A549 (cell line): ENCODE measurements around the gene FLII. TPM values are rescaled to one million over a fixed set of nuclear protein-coding genes. Genes with fewer than 3 reads are reported as not detected.

ENCODE experiments used
- ATAC-seq, 2 experiments: fragments of 200-7000 bp in 1 of 2; fragments of >200 bp in 1 of 2; cut with Nextera tagmentation in 1 of 2; cut with Tn5 transposase in 1 of 2; 3 replicates each; pipeline versions ENCODE4 v1.8.0 to v1.9.1; 2018 to 2020; ENCODE audit warnings: mild to moderate bottlenecking in 1 of 2, moderate library complexity in 1 of 2
- CTCF ChIA-PET: fragments of 300-600 bp; sonication (Branson Sonifier 250); formaldehyde crosslinking; extraction: SDS; loops from one replicate; lab custom pipeline; 2021; ENCODE audit warnings: antibody characterized with exemption, inconsistent platforms; lab: Yijun Ruan, JAX
- POLR2A ChIA-PET: fragments of 350-600 bp; formaldehyde crosslinking; extraction: SDS; loops from one replicate; lab custom pipeline; 2021; ENCODE audit warnings: antibody characterized with exemption, inconsistent platforms; lab: Yijun Ruan, JAX
- DNase-seq, 2 experiments: peaks; one replicate each; pipeline versions ENCODE4 v3.0.0 to v3.0.0-alpha.2; 2011 to 2016; ENCODE audit warnings: low read depth in 1 of 2, low spot score in 1 of 2
- FAIRE-seq: peaks from 2 replicates; lab custom pipeline; 2011; peaks lifted over from hg19 to GRCh38; lab: Jason Lieb, UNC
- H3K27ac ChIP-seq, 2 experiments: fragments of >200 bp; sonication (Bioruptor Twin); formaldehyde crosslinking; 3 replicates each; pipeline ENCODE4 v1.5.1; 2016 to 2017
- H3K4me1 ChIP-seq: fragments of >200 bp; sonication (Bioruptor Twin); formaldehyde crosslinking; 3 replicates; pipeline ENCODE4 v1.6.1; 2016
- H3K4me2 ChIP-seq: fragments of >200 bp; sonication (Bioruptor Twin); formaldehyde crosslinking; 3 replicates; pipeline ENCODE4 v1.6.1; 2016
- H3K4me3 ChIP-seq: fragments of >200 bp; sonication (Bioruptor Twin); formaldehyde crosslinking; 3 replicates; pipeline ENCODE4 v1.5.1; 2016
- H3K9me3 ChIP-seq: fragments of >200 bp; sonication (Bioruptor Twin); formaldehyde crosslinking; 3 replicates; pipeline ENCODE4 v1.6.1; 2016
- ATOH8 ChIP-seq: fragments of 250-450 bp; sonication (Bioruptor Pico); IDR thresholded peaks from 2 replicates; pipeline ENCODE4 v1.5.0; 2020; ENCODE audit warnings: low read depth, mild to moderate bottlenecking, moderate library complexity
- CBX8 ChIP-seq: fragments of 200-600 bp; sonication (generic); IDR thresholded peaks from 2 replicates; pipeline ENCODE4 v1.6.1; 2016
- CHD2 ChIP-seq: fragments of 150-350 bp; IDR thresholded peaks from 2 replicates; pipeline ENCODE4 v1.6.1; 2014; ENCODE audit warnings: low read length; ENCODE audit not compliant: partially characterized antibody
- CHD4 ChIP-seq: fragments of 200-600 bp; sonication (generic); IDR thresholded peaks from 2 replicates; pipeline ENCODE4 v1.6.1; 2016; ENCODE audit warnings: antibody characterized with exemption, mild to moderate bottlenecking, borderline replicate concordance
- EHF ChIP-seq: fragments of 250-450 bp; sonication (Bioruptor Pico); IDR thresholded peaks from 2 replicates; pipeline ENCODE4 v1.5.0; 2020; ENCODE audit warnings: mild to moderate bottlenecking
- EP300 ChIP-seq, 2 experiments: fragments of >200 bp; sonication (Bioruptor Twin); formaldehyde crosslinking; IDR thresholded peaks; 2 replicates in 1 of 2; 3 replicates in 1 of 2; pipeline ENCODE4 v1.6.1; 2016 to 2017
- FOSB ChIP-seq: fragments of 250-450 bp; sonication (Bioruptor Pico); IDR thresholded peaks from 2 replicates; pipeline ENCODE4 v1.5.0; 2020; ENCODE audit warnings: mild to moderate bottlenecking, moderate library complexity
- FOXS1 ChIP-seq: fragments of 250-450 bp; sonication (Bioruptor Pico); IDR thresholded peaks from 2 replicates; pipeline ENCODE4 v1.5.0; 2020; ENCODE audit warnings: mild to moderate bottlenecking, moderate library complexity
- HDAC2 ChIP-seq: fragments of 200-600 bp; sonication (generic); IDR thresholded peaks from 2 replicates; pipeline ENCODE4 v1.6.1; 2016
- HES2 ChIP-seq: fragments of >200 bp; sonication (Bioruptor Twin); formaldehyde crosslinking; IDR thresholded peaks from 2 replicates; pipeline ENCODE4 v1.6.1; 2016
- HOXA7 ChIP-seq: fragments of 250-450 bp; sonication (Bioruptor Pico); IDR thresholded peaks from 2 replicates; pipeline ENCODE4 v1.5.0; 2020; ENCODE audit warnings: mild to moderate bottlenecking, moderate library complexity
- HOXB5 ChIP-seq: fragments of 250-450 bp; sonication (Bioruptor Pico); IDR thresholded peaks from 2 replicates; pipeline ENCODE4 v1.5.0; 2020; ENCODE audit warnings: mild to moderate bottlenecking, moderate library complexity
- JUNB ChIP-seq: fragments of >200 bp; sonication (Bioruptor Twin); formaldehyde crosslinking; IDR thresholded peaks from 2 replicates; pipeline ENCODE4 v1.6.1; 2016
- KDM1A ChIP-seq: fragments of 200-600 bp; sonication (generic); IDR thresholded peaks from 2 replicates; pipeline ENCODE4 v1.6.1; 2016; ENCODE audit warnings: low read depth, mild to moderate bottlenecking
- MAFK ChIP-seq: fragments of 450-650 bp; IDR thresholded peaks from 2 replicates; pipeline ENCODE4 v1.6.1; 2014; ENCODE audit not compliant: partially characterized antibody
- NR3C1 ChIP-seq: fragments of >200 bp; sonication (Bioruptor Twin); formaldehyde crosslinking; IDR thresholded peaks from 3 replicates; pipeline ENCODE4 v1.6.1; 2017
- RAD21 ChIP-seq, 2 experiments: fragments of >200 bp in 1 of 2; sonication (Bioruptor Twin) in 1 of 2; formaldehyde crosslinking in 1 of 2; IDR thresholded peaks in 1 of 2; conservative IDR thresholded peaks in 1 of 2; 2 replicates in 1 of 2; 3 replicates in 1 of 2; pipeline ENCODE4 v1.6.1; 2012 to 2018; ENCODE audit warnings: inconsistent platforms in 1 of 2
- TFCP2L1 ChIP-seq: fragments of 250-450 bp; sonication (Bioruptor Pico); IDR thresholded peaks from 2 replicates; pipeline ENCODE4 v1.5.0; 2021; ENCODE audit warnings: mild to moderate bottlenecking
- ZNF302 ChIP-seq: fragments of 250-450 bp; sonication (Bioruptor Pico); IDR thresholded peaks from 2 replicates; pipeline ENCODE4 v1.9.0; 2021; ENCODE audit warnings: inconsistent platforms, mild to moderate bottlenecking, moderate library complexity
- ZSCAN20 ChIP-seq: fragments of 250-450 bp; sonication (Bioruptor Pico); IDR thresholded peaks from 2 replicates; pipeline ENCODE4 v1.8.0; 2022; ENCODE audit warnings: mild to moderate bottlenecking, moderate library complexity
- WGBS: methylation state at CpG from one replicate; pipeline ENCODE4 v1.1.6; 2017; ENCODE audit errors: missing lambda C conversion rate; 5-methylcytosine and 5-hydroxymethylcytosine counted together
- polyA plus RNA-seq, 4 experiments: library from polyadenylated mRNA; depleted of rRNA in 3 of 4; stranded (reverse); fragments of >200 nt; fragmentation: RNase III in 1 of 4; extraction: RNeasy Plus Mini Kit Qiagen cat#74134 plus additional on column Dnase treatment in 1 of 4; gene quantifications; 2 replicates in 3 of 4; 3 replicates in 1 of 4; pipeline ENCODE4 v1.2.3, GENCODE V29; 2011 to 2017

The FLII gene
- polyA plus RNA-seq, 2 of the 4 experiments (the other 2 are of a cell fraction), result 253 to 280 TPM

DNA sequence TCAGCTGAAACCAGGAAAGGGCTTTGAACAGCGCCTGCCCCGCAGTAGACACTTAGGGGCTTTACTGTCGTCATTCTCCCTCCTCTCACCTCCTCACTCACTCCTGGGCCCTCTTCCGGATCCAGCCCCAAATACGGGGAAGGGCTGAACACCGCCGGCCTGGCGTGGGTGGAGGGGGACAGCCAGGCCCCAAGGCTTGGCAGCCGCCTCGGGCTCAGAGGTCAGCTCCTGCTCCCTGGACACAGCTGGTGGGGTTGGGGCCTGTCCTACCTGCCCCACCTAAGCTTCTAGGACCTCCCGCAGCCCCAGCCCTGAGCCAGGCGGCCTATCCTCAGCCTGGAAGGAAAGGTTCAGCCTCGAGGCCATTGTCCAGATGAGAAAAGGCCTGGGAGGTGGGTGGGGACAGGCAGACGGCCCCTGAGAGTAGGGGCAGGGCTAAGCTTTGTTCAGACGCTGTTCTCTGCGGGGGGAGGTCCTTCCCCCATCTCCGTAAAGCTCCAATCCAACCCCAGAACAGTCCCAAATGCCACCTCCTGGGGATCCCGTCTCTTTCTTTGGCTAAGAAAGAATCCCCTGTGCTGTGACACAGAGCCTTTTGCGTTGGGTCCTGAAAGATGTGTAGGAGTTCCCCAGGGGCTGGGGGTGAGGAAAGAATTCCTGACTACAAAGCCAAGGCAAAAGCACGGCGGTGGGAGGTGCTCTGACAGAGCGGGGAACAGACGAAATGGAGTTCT, 34.0 kb downstream of the FLII start:
- peak overlapping the region; percentile 84 for H3K4me2 ChIP-seq
- POLR2A ChIA-PET, result interaction anchor here (2.1 kb wide), 1 partner anchor 41 kb away, joined by 6 read pairs; the partner anchor contains the start of gene ALKBH5
- TF ChIP-seq ATOH8 (CRISPR knock-in tag) (no peak), CBX8 (no peak), NR3C1 (no peak), CHD2 (no peak), FOXS1 (no peak), HDAC2 (no peak), KDM1A (no peak)
- no peak for DNase-seq
- no peak for FAIRE-seq
- H3K4me3 ChIP-seq, result peak overlapping the region; percentile 34
- H3K9me3 ChIP-seq, result no peaks in the 10 kb centered on the region
- ATAC-seq, result peak in 1 of 2 experiments; percentile 1; a peak in 2 of 6 replicates
- 67% methylated on average over 23 of the region's 23 CpGs for WGBS
- H3K4me1 ChIP-seq, result peaks cover 17% of the 10 kb centered on the region
- H3K27ac ChIP-seq, result peak overlapping the region; percentile 57 to 73
- CTCF ChIA-PET, result interaction anchor here (0.6 to 1.5 kb wide), 7 partner anchors 13 to 134 kb away, joined by 3 to 4 read pairs (median 3); no protein-coding TSS in a partner anchor

DNA sequence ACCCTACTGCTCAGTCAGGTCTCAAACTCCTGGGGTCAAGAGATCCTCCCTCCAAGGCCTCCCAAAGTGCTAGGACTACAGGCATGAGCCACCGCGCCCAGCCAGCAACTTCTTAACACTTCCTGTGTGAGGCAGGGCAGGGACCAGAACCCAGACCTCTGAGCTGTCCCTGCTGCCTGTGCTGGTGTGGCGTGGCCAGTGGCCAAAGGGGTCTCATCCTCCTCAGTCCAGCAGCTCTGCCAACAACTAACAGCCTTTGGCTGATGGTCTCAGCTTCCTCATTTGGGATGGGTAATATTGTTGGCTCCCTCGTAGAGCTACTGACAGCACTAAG, 34.5 kb downstream of the FLII start:
- TF ChIP-seq HES2, result no peak
- TF ChIP-seq JUNB, result no peak
- no peak for TF ChIP-seq MAFK
- TF ChIP-seq EP300 (IDR thresholded peaks at IDR 0.05), result no peak
- no peak for TF ChIP-seq HOXB5 (CRISPR knock-in tag)
- no peak for TF ChIP-seq CHD4
- TF ChIP-seq, all 56 proteins: peak for 0
- ChIA-PET CTCF (interaction anchor here (0.6 to 1.5 kb wide), 5 partner anchors 12 to 135 kb away, joined by 3 to 4 read pairs (median 3); no protein-coding TSS in a partner anchor), POLR2A (interaction anchor here (2.1 kb wide), 1 partner anchor 41 kb away, joined by 6 read pairs; the partner anchor contains the start of gene ALKBH5)
- ATAC-seq (no peak), FAIRE-seq (no peak), DNase-seq (no peak)
- Histone ChIP-seq H3K27ac (no peak overlapping the region), H3K4me1 (peaks cover 17% of the 10 kb centered on the region), H3K9me3 (no peaks in the 10 kb centered on the region), H3K4me3 (no peak overlapping the region), H3K4me2 (no peak overlapping the region)
- 87% methylated on average over 4 of the region's 4 CpGs for WGBS

DNA sequence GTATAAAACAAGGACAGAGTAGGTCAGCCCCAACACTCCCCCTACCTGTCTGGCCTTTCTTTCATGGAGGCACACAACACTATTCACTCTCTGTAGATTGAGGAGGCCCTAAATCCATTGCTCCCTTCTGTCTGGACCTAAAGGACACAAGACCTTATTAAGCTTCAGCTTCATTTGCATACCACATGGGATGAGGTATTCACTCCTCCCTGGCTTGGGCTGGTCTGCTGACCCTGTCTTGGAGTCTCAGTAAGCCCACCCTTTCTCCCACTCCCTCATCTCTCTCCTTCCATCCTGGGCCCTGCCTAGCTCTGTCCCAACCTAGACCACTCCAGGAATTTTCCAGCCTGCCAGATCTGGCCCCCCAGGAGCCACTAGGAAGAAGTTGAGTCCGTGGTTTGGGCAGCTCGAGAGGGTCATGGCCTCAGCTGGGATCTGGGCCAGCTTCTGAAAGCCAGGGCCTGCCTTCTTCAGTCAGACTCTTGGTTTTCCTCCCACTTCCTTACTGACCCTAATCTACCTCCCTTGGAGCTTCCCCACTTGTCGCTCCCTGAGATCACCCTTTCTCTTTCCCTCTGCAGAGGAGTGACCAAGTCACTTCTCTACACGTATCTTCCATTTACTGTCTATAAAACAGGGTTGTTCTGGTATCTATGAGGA, 39.7 kb downstream of the FLII start:
- ChIA-PET CTCF (interaction anchor here (1.0 to 7.1 kb wide), 9 partner anchors 12 to 104 kb away, joined by 3 to 106 read pairs (median 6); no protein-coding TSS in a partner anchor), POLR2A (interaction anchor here (1.0 kb wide), 1 partner anchor 36 kb away, joined by 3 read pairs; the partner anchor contains the start of gene ALKBH5)
- H3K4me3 ChIP-seq, result no peak overlapping the region
- H3K27ac ChIP-seq, result no peak overlapping the region
- FAIRE-seq, result no peak
- WGBS, result 72% methylated on average over 4 of the region's 4 CpGs
- DNase-seq, result no peak
- ATAC-seq, result peak; percentile 23 to 40; a peak in 4 of 6 replicates
- peaks cover 7% of the 10 kb centered on the region; the same call in 2 of the 3 replicates for H3K4me1 ChIP-seq
- no peak overlapping the region for H3K4me2 ChIP-seq
- no peak for TF ChIP-seq ZNF302
- TF ChIP-seq TFCP2L1 (CRISPR knock-in tag), result no peak
- no peak for TF ChIP-seq RAD21 (conservative IDR thresholded peaks at IDR 0.05 in 1 of 2, IDR thresholded peaks at IDR 0.05 in 1 of 2)
- no peak for TF ChIP-seq EHF (CRISPR knock-in tag)
- TF ChIP-seq HOXA7 (CRISPR knock-in tag), result no peak
- no peak for TF ChIP-seq FOSB (CRISPR knock-in tag)
- TF ChIP-seq HDAC2, result no peak
- TF ChIP-seq ZSCAN20 (CRISPR knock-in tag), result no peak
- TF ChIP-seq CHD4, result no peak
- H3K9me3 ChIP-seq, result no peaks in the 10 kb centered on the region
